HG02970 (cell line): ENCODE measurements around the gene TMEM52B.

ENCODE experiments used
- ATAC-seq: cut with Tn5 transposase; IDR thresholded peaks from one replicate; pipeline ENCODE4 v1.9.1; 2021; ENCODE audit warnings: mild to moderate bottlenecking, moderate library complexity, moderate number of reproducible peaks; ENCODE audit not compliant: unreplicated experiment, low FRiP score

The TMEM52B gene

DNA sequence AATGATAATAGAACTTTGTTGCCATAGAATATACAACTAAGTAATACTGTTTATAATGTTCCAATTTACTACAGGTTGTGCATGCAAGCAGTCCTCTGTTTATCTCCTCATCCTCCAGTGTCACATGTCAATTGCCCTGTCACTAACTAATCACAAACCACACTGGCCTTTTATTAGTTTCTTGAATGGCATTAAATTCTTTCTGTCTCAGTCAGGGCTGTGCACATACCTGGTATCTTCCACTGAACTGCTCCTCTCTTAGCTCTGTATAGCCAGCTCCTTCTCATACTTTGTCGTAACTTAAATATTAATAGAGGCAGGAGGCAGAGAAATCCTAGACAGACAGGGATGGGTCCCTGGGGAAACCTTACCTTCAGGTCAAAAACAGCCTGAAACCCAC lies 57.9 kb downstream of the TMEM52B start:
- ATAC-seq = no peak

DNA sequence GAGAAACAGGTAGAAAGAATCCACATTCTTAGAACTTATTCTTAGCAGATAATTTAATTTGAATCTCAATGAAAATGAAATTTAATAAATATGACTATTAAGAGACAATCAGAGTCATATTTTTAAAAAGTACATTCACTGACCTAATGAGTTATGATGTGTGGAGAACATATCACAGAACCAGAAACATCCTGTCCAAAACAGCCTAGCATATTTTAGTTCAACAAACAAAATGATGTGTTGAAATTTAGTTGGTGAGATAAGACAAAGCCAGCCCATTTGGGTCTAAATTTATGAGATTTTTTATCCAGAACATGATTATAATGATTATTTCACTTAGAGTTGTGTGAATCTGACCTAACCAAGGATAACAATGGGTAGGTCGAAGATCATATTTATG lies 59.7 kb downstream of the TMEM52B start:
- ATAC-seq = no peak

DNA sequence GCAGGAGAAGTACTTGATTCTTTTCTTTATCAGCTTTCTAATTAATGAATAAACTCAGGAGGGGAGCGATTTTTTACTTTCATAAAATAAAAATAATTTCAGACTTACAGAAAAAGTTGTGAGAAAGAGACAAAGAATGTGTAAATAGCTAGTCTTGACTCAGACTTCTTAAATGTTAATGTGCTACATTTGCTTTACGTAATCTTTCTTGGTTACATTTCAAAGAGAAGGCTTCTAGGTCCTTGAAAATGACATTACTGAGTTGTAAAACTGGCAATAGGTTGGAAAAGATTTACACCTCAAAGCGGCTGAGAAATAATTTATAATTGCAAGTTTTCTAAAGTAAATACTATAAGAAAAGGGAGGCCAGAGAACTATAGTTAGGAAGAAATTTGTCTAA lies 62.5 kb downstream of the TMEM52B start:
- ATAC-seq = no peak
